Endodermal cell (in vitro differentiated cells): ENCODE data around the gene ASPN. TPM values are rescaled to one million over a fixed set of nuclear protein-coding genes. Genes with fewer than 3 reads are reported as not detected.

Experiments used
- DNase-seq: peaks from one replicate; pipeline ENCODE4 v3.0.0-alpha.2; 2017
- H3K27ac ChIP-seq: 2 replicates; pipeline ENCODE4 v1.5.1; 2013; ENCODE audit warnings: mild to moderate bottlenecking, low read depth, low read length, moderate library complexity
- H3K27me3 ChIP-seq: 2 replicates; pipeline ENCODE4 v1.6.1; 2013; ENCODE audit warnings: mild to moderate bottlenecking, low read length, moderate library complexity; ENCODE audit not compliant: insufficient read depth, control insufficient read depth, poor library complexity, severe bottlenecking
- H3K36me3 ChIP-seq: 2 replicates; pipeline ENCODE4 v1.7.0; 2013; ENCODE audit warnings: mild to moderate bottlenecking, low read length, moderate library complexity; ENCODE audit not compliant: control insufficient read depth, insufficient read depth
- H3K4me1 ChIP-seq: one replicate; pipeline ENCODE4 v1.7.0; 2013; ENCODE audit warnings: low read length; ENCODE audit not compliant: control insufficient read depth, insufficient read depth
- H3K4me3 ChIP-seq: 2 replicates; pipeline ENCODE4 v1.5.1; 2013; ENCODE audit warnings: mild to moderate bottlenecking, low read length, moderate library complexity
- H3K9ac ChIP-seq: 2 replicates; pipeline ENCODE4 v1.6.1; 2013; ENCODE audit warnings: mild to moderate bottlenecking, low read length, moderate library complexity; ENCODE audit not compliant: poor library complexity, severe bottlenecking; ENCODE audit errors: extremely low read depth
- H3K9me3 ChIP-seq: 2 replicates; pipeline ENCODE4 v1.6.1; 2013; ENCODE audit warnings: mild to moderate bottlenecking, low read length, moderate library complexity; ENCODE audit not compliant: control insufficient read depth
- H3K27ac Mint-ChIP-seq: 2 replicates; pipeline ENCODE4 v1.8.0; 2020; ENCODE audit warnings: mixed read lengths
- H3K27me3 Mint-ChIP-seq: 2 replicates; pipeline ENCODE4 v1.8.0; 2021; ENCODE audit warnings: mild to moderate bottlenecking, mixed read lengths; ENCODE audit not compliant: insufficient read depth
- H3K36me3 Mint-ChIP-seq: 2 replicates; pipeline ENCODE4 v1.8.0; 2020; ENCODE audit warnings: low read depth, mixed read lengths
- H3K4me1 Mint-ChIP-seq: 2 replicates; pipeline ENCODE4 v1.8.0; 2020; ENCODE audit warnings: mixed read lengths
- H3K4me3 Mint-ChIP-seq: 2 replicates; pipeline ENCODE4 v1.8.0; 2020; ENCODE audit warnings: mild to moderate bottlenecking, moderate library complexity, mixed read lengths
- H3K9me3 Mint-ChIP-seq: 2 replicates; pipeline ENCODE4 v1.8.0; 2020; ENCODE audit warnings: mild to moderate bottlenecking, mixed read lengths
- WGBS, 2 experiments: methylation state at CpG; one replicate each; pipeline versions ENCODE4 v1.1.5 to v1.1.7; 2013; ENCODE audit warnings: missing lambda C conversion rate in 2 of 2, mixed read lengths in 1 of 2; ENCODE audit not compliant: insufficient coverage in 1 of 2, insufficient read length in 1 of 2; 5-methylcytosine and 5-hydroxymethylcytosine counted together
- total RNA-seq, 2 donors: library from RNA; stranded (reverse); fragmentation: NEBNext Ultra II Directional in 1 of 2; extraction: Animal tissue kit (Norgen Biotek cat#: 25700) in 1 of 2; gene quantifications; 2 replicates in 1 of 2; 3 replicates in 1 of 2; pipeline ENCODE4 v1.2.1, GENCODE V29; 2021
- TF ChIP-seq, protein P1 (sequence below): fragments of 200-600 bp; sonication (generic); conservative IDR thresholded peaks from 2 replicates; pipeline ENCODE4 v1.5.0; 2021; ENCODE audit warnings: antibody characterized with exemption, mild to moderate bottlenecking

ASPN gene
- total RNA-seq, 2 donors from 2014 or later, result not detected

DNA sequence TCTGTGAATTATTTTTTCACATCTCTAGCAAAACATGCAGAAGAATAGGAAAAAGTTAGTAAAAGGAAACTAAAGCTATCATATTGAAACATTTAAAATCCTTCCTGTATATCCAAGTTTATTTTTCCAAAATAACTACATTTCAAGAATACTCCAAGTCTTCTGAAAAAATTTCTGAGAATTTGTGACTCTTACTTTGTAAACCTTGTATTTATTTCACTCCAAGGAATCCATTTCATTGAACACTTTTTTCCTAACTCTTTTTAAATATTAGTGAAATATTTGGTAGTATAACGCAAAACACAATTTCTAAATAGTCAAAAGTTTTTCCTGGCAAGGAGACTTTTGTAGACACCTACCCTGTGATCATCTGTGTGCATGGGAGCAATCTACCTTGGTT lies 34.2 kb upstream of the ASPN start:
- peaks cover 3% of the 10 kb centered on the region for H3K4me1 ChIP-seq
- Mint-ChIP-seq H3K9me3 (peaks cover 3% of the 10 kb centered on the region), H3K4me1 (peaks cover 11% of the 10 kb centered on the region), H3K36me3 (no peaks in the 10 kb centered on the region), H3K27ac (no peak overlapping the region), H3K4me3 (no peak overlapping the region), H3K27me3 (no peaks in the 10 kb centered on the region)
- no peak overlapping the region for H3K9ac ChIP-seq
- DNase-seq, result no peak
- no peak overlapping the region for H3K4me3 ChIP-seq
- no peaks in the 10 kb centered on the region for H3K36me3 ChIP-seq
- no CpG with 5 or more reads among the region's 1 CpG for WGBS, 2 experiments
- TF ChIP-seq, protein P1, sequence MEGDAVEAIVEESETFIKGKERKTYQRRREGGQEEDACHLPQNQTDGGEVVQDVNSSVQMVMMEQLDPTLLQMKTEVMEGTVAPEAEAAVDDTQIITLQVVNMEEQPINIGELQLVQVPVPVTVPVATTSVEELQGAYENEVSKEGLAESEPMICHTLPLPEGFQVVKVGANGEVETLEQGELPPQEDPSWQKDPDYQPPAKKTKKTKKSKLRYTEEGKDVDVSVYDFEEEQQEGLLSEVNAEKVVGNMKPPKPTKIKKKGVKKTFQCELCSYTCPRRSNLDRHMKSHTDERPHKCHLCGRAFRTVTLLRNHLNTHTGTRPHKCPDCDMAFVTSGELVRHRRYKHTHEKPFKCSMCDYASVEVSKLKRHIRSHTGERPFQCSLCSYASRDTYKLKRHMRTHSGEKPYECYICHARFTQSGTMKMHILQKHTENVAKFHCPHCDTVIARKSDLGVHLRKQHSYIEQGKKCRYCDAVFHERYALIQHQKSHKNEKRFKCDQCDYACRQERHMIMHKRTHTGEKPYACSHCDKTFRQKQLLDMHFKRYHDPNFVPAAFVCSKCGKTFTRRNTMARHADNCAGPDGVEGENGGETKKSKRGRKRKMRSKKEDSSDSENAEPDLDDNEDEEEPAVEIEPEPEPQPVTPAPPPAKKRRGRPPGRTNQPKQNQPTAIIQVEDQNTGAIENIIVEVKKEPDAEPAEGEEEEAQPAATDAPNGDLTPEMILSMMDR, result no peak
- H3K27me3 ChIP-seq, result no peaks in the 10 kb centered on the region
- H3K27ac ChIP-seq, result no peak overlapping the region
- H3K9me3 ChIP-seq, result no peaks in the 10 kb centered on the region

DNA sequence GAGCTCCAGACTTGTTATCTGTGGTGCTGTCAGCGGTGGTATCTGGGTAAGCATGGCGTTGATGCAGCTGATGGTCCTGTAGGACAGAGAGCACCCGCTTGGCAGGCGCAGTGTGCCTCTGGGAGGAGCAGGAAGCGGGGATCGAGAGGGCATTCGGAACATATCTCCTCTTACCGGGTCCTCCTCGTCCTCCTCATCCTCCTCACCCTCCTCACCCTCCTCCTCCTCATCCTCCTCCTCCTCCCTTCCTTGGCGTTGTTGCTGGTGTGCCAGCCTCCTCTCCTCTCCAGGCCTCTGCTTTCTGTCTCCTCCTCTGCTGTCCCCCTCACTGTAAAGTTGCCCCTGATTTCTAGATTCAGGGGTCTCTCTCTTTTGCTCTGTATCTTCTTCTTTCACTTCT lies 32.3 kb upstream of the ASPN start:
- H3K36me3 ChIP-seq, result no peaks in the 10 kb centered on the region
- H3K9me3 ChIP-seq, result no peaks in the 10 kb centered on the region
- peaks cover 3% of the 10 kb centered on the region for H3K4me1 ChIP-seq
- H3K4me3 ChIP-seq, result no peak overlapping the region
- TF ChIP-seq, protein P1, result no peak
- H3K27me3 ChIP-seq, result no peaks in the 10 kb centered on the region
- no peaks in the 10 kb centered on the region for H3K27me3 Mint-ChIP-seq
- peaks cover 12% of the 10 kb centered on the region for H3K4me1 Mint-ChIP-seq
- no peak overlapping the region for H3K27ac Mint-ChIP-seq
- no peak for DNase-seq
- H3K4me3 Mint-ChIP-seq, result no peak overlapping the region
- WGBS, 2 experiments, result 93% methylated on average over 10 of the region's 10 CpGs; no CpG with 5 or more reads in 1 of the 2 experiments
- H3K27ac ChIP-seq, result no peak overlapping the region
- H3K36me3 Mint-ChIP-seq, result no peaks in the 10 kb centered on the region
- H3K9ac ChIP-seq, result no peak overlapping the region
- H3K9me3 Mint-ChIP-seq, result peaks cover 2% of the 10 kb centered on the region

DNA sequence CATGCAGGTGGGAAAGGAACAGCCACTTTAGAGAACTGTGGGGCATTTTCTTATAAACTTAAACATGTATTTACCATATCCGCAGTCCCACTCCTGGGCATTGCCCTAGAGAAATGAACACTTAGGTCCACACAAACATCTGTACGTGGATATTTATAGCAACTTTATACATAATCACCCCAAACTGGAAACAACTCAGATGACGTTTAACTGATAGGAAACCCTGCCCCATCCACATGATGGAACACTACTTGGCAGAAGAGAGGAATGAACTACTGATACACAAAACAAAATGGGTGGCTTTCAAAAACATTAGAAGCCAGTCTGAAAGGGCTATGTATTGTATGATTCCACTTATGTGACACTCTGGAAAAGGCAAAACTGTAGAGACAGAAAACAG lies 31.0 kb upstream of the ASPN start:
- 90 to 100% methylated on average over 2 to 3 of the region's 3 CpGs for WGBS, 2 experiments
- H3K27me3 Mint-ChIP-seq, result no peaks in the 10 kb centered on the region
- TF ChIP-seq, protein P1, result no peak
- no peaks in the 10 kb centered on the region for H3K27me3 ChIP-seq
- no peak overlapping the region for H3K4me3 ChIP-seq
- H3K9ac ChIP-seq, result no peak overlapping the region
- H3K36me3 Mint-ChIP-seq, result no peaks in the 10 kb centered on the region
- H3K9me3 ChIP-seq, result no peaks in the 10 kb centered on the region
- H3K9me3 Mint-ChIP-seq, result peaks cover 2% of the 10 kb centered on the region
- H3K27ac Mint-ChIP-seq, result no peak overlapping the region
- DNase-seq, result no peak
- H3K36me3 ChIP-seq, result no peaks in the 10 kb centered on the region
- no peak overlapping the region for H3K27ac ChIP-seq
- H3K4me1 Mint-ChIP-seq, result peaks cover 12% of the 10 kb centered on the region
- H3K4me1 ChIP-seq, result peaks cover 3% of the 10 kb centered on the region
- no peak overlapping the region for H3K4me3 Mint-ChIP-seq
